DOHH2 (cell line): Measurements from ENCODE around the gene SEPTIN5.
"Not testable (repeated sequence)": the region's sequence is repeated elsewhere in the genome, so short reads cannot be mapped to it uniquely, and the experiment has no call there.

Source experiments
- H3F3A ChIP-seq: fragments of 200-600 bp; sonication (generic), shearing (Covaris generic); 2 replicates; pipeline ENCODE4 v1.6.0; 2016; ENCODE audit warnings: antibody characterized with exemption, mild to moderate bottlenecking; ENCODE audit not compliant: control insufficient read depth, insufficient read depth
- H3K27ac ChIP-seq: fragments of 200-600 bp; sonication (generic); 2 replicates; pipeline ENCODE4 v1.5.1; 2014; ENCODE audit warnings: low read depth, mild to moderate bottlenecking, low read length, moderate library complexity
- H3K27me3 ChIP-seq: fragments of 200-600 bp; sonication (generic); 2 replicates; pipeline ENCODE4 v1.6.1; 2014; ENCODE audit warnings: mild to moderate bottlenecking, low read length, mixed read lengths; ENCODE audit not compliant: control insufficient read depth
- H3K36me3 ChIP-seq: fragments of 200-600 bp; sonication (generic); 2 replicates; pipeline ENCODE4 v1.6.1; 2014; ENCODE audit warnings: mild to moderate bottlenecking, low read length, moderate library complexity, mixed read lengths; ENCODE audit not compliant: control insufficient read depth
- H3K4me1 ChIP-seq: fragments of 200-600 bp; sonication (generic); 2 replicates; pipeline ENCODE4 v1.6.1; 2014; ENCODE audit warnings: mild to moderate bottlenecking, low read length, mixed read lengths; ENCODE audit not compliant: control insufficient read depth
- H3K4me2 ChIP-seq: fragments of 200-600 bp; sonication (generic); 2 replicates; pipeline ENCODE4 v1.6.0; 2014; ENCODE audit warnings: mild to moderate bottlenecking, low read length, moderate library complexity
- H3K4me3 ChIP-seq: fragments of 200-600 bp; sonication (generic); 2 replicates; pipeline ENCODE4 v1.5.1; 2014; ENCODE audit warnings: mild to moderate bottlenecking, low read length, mixed read lengths
- H3K79me2 ChIP-seq: fragments of 200-600 bp; sonication (generic); 2 replicates; pipeline ENCODE4 v1.6.1; 2014; ENCODE audit warnings: mild to moderate bottlenecking, low read length, mixed read lengths; ENCODE audit not compliant: control insufficient read depth
- H3K9me2 ChIP-seq: fragments of 200-600 bp; sonication (generic); replicated peaks from 2 replicates; pipeline ENCODE4 v1.6.1; 2014; ENCODE audit warnings: mild to moderate bottlenecking, low read length, mixed read lengths; ENCODE audit not compliant: control insufficient read depth
- H3K9me3 ChIP-seq: fragments of 200-600 bp; sonication (generic); 2 replicates; pipeline ENCODE4 v1.6.1; 2014; ENCODE audit warnings: antibody characterized with exemption, low read length, mixed read lengths; ENCODE audit not compliant: control insufficient read depth, insufficient read depth
- H4K20me1 ChIP-seq: fragments of 200-600 bp; sonication (generic); 2 replicates; pipeline ENCODE4 v1.6.0; 2014; ENCODE audit warnings: low read depth, mild to moderate bottlenecking, antibody characterized with exemption, low read length, moderate library complexity; ENCODE audit not compliant: control insufficient read depth, insufficient read depth
- EZH2phosphoT487 ChIP-seq: fragments of 200-600 bp; sonication (generic); IDR thresholded peaks from 2 replicates; pipeline ENCODE4 v1.6.1; 2017; ENCODE audit warnings: borderline replicate concordance, mild to moderate bottlenecking, antibody characterized with exemption, low read length, moderate library complexity, mixed read lengths
- TF ChIP-seq, protein P1 (sequence below): fragments of 200-600 bp; sonication (generic); IDR thresholded peaks from one replicate; pipeline ENCODE4 v1.5.1; 2014; ENCODE audit warnings: antibody characterized with exemption, mild to moderate bottlenecking, low read depth, low read length; ENCODE audit not compliant: poor library complexity, severe bottlenecking

The SEPTIN5 gene

DNA sequence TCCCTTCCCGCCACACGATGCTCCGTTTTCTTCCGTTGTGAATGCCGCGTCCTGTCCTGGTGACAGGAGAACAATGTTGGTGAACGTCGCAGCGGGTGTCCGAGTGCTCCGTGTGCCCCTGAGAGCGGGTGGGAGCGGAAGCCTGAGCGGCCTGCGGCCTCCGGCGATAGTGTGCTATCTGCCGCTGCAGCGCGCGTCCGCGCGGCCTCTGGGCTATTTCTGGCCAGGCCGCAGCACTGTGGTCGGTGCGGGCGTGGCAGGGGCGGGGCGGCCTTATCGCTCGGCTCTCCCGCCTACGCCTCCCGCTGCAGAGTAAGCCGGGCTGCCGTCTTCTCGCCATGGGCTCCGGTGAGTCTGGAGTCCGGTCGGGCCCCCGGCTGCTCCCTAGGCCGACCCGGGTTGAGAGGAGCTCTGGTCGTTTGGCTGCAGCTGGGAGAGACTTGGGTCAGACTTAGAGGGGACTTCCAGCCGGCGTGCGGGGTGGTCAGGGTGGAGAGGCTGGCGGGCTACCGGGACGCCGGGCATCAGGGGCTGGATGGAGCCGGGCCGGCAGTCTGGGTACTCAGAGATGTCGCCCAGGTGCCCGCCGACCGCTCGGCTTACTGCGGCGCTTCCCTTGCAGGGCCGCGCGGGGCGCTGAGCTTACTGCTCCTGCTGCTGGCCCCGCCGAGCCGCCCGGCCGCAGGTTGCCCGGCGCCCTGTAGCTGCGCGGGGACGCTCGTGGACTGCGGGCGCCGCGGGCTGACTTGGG lies 9.1 kb downstream of the SEPTIN5 start, which contains the start of gene GP1BB:
Gene GP1BB, plus strand, starts transcription at position 308 of the 751 bp plus-strand sequence. Its CDS starts 31 bp downstream, at position 339.
- H3K27me3 ChIP-seq: peaks cover 16% of the 10 kb centered on the region
- no peaks in the 10 kb centered on the region for H3K36me3 ChIP-seq
- no peaks in the 10 kb centered on the region for H3F3A ChIP-seq
- no peaks in the 10 kb centered on the region for H4K20me1 ChIP-seq
- no peak within 1 kb of the TSS; the same call in 1 of the 2 replicates for H3K4me2 ChIP-seq
- no peaks in the 10 kb centered on the region for H3K9me2 ChIP-seq
- no peak within 1 kb of the TSS for H3K4me3 ChIP-seq
- peaks cover 7% of the 10 kb centered on the region for H3K4me1 ChIP-seq
- no peaks in the 10 kb centered on the region for H3K79me2 ChIP-seq
- TF ChIP-seq, protein P1, sequence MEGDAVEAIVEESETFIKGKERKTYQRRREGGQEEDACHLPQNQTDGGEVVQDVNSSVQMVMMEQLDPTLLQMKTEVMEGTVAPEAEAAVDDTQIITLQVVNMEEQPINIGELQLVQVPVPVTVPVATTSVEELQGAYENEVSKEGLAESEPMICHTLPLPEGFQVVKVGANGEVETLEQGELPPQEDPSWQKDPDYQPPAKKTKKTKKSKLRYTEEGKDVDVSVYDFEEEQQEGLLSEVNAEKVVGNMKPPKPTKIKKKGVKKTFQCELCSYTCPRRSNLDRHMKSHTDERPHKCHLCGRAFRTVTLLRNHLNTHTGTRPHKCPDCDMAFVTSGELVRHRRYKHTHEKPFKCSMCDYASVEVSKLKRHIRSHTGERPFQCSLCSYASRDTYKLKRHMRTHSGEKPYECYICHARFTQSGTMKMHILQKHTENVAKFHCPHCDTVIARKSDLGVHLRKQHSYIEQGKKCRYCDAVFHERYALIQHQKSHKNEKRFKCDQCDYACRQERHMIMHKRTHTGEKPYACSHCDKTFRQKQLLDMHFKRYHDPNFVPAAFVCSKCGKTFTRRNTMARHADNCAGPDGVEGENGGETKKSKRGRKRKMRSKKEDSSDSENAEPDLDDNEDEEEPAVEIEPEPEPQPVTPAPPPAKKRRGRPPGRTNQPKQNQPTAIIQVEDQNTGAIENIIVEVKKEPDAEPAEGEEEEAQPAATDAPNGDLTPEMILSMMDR: no peak
- no peak for TF ChIP-seq EZH2phosphoT487
- H3K27ac ChIP-seq: no peak within 1 kb of the TSS
- no peaks in the 10 kb centered on the region for H3K9me3 ChIP-seq

DNA sequence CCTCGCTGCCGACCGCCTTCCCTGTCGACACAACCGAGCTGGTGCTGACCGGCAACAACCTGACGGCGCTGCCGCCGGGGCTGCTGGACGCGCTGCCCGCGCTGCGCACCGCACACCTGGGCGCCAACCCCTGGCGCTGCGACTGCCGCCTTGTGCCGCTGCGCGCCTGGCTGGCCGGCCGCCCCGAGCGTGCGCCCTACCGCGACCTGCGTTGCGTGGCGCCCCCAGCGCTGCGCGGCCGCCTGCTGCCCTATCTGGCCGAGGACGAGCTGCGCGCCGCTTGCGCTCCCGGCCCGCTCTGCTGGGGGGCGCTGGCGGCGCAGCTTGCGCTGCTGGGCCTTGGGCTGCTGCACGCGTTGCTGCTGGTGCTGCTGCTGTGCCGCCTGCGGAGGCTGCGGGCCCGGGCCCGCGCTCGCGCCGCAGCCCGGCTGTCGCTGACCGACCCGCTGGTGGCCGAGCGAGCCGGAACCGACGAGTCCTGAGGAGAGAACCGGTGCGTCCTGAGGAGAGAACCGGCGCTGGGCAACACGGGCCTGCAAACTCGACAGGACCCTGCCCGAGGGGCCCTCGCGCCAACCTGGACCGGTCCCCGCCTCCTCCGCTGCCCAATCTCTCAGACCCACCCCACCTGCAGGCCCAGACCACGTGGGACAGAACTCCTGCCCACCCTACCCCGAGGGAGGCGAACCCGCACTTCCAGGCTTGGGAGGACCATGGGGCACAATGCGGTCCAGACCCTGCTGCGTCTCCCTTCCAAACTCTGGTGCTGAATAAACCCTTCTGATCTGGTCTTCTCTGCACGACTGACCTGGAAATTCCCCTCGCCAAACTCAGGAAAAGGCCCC lies 9.9 kb downstream of the SEPTIN5 start:
- no peaks in the 10 kb centered on the region for H3F3A ChIP-seq
- H3K9me3 ChIP-seq: no peaks in the 10 kb centered on the region
- H4K20me1 ChIP-seq: no peaks in the 10 kb centered on the region
- H3K9me2 ChIP-seq: no peaks in the 10 kb centered on the region
- no peak overlapping the region for H3K27ac ChIP-seq
- peaks cover 8% of the 10 kb centered on the region for H3K27me3 ChIP-seq
- H3K4me1 ChIP-seq: no peaks in the 10 kb centered on the region; the same call in 1 of the 2 replicates
- TF ChIP-seq, protein P1: no peak
- no peak for TF ChIP-seq EZH2phosphoT487
- H3K4me2 ChIP-seq: no peak overlapping the region; the same call in 1 of the 2 replicates
- no peaks in the 10 kb centered on the region for H3K79me2 ChIP-seq
- H3K36me3 ChIP-seq: no peaks in the 10 kb centered on the region
- no peak overlapping the region for H3K4me3 ChIP-seq

DNA sequence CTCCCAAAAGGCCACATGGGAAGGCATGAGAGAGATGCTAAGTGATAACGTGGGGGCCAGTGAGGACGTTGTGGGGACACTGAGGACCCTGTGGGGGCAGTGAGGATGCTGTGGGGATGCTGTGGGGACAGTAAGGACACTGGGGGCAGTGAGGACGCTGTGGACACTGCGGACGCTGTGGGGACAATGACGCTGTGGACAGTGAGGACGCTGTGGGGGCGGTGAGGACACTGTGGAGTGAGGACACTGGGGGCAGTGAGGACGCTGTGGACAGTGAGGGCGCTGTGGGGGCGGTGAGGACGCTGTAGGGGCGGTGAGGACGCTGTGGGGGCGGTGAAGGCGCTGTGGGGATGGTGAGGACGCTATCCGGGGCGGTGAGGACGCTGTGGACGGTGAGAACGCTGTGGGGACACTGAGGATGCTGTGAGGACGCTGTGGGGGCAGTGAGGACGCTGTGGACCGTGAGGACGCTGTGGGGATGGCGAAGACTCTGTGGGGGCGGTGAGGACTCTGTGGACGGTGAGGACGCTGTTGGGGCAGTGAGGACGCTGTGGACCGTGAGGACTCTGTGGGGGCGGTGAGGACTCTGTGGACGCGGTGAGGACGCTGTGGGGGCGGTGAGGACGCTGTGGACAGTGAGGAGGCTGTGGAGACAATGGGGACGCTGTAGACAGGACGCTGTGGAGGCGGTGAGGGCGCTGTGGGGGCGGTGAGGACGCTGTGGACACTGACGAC lies 10.8 kb downstream of the SEPTIN5 start:
- Histone ChIP-seq H3K36me3 (no peaks in the 10 kb centered on the region), H3K4me1 (no peaks in the 10 kb centered on the region), H4K20me1 (no peaks in the 10 kb centered on the region), H3F3A (no peaks in the 10 kb centered on the region), H3K27ac (no peak overlapping the region), H3K4me2 (no peak overlapping the region), H3K9me2 (no peaks in the 10 kb centered on the region), H3K27me3 (peaks cover 3% of the 10 kb centered on the region), H3K4me3 (no peak overlapping the region), H3K9me3 (no peaks in the 10 kb centered on the region), H3K79me2 (no peaks in the 10 kb centered on the region)
- TF ChIP-seq, protein P1: no peak

DNA sequence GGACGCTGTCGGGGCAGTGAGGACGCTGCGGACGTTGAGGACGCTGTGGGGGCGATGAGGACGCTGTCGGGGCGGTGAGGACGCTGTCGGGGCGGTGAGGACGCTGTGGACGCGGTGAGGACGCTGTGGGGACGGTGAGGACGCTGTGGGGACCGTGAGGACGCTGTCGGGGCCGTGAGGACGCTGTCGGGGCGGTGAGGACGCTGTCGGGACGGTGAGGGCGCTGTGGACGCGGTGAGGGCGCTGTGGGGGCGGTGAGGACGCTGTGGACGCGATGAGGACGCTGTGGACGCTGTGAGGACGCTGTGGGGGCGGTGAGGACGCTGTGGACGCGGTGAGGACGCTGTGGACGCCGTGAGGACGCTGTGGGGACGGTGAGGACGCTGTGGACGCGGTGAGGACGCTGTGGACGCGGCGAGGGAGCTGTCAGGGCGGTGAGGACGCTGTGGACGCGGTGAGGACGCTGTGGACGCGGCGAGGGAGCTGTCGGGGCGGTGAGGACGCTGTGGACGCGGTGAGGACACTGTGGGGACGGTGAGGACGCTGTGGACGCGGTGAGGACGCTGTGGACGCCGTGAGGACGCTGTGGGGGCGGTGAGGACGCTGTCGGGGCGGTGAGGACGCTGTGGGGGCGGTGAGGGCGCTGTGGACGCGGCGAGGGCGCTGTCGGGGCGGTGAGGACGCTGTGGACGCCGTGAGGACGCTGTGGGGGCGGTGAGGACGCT lies 11.9 kb downstream of the SEPTIN5 start:
- not testable (repeated sequence) for H4K20me1 ChIP-seq, H3F3A ChIP-seq, H3K79me2 ChIP-seq, H3K4me2 ChIP-seq, H3K36me3 ChIP-seq, H3K27ac ChIP-seq, H3K9me3 ChIP-seq, H3K4me3 ChIP-seq, H3K27me3 ChIP-seq, H3K9me2 ChIP-seq, H3K4me1 ChIP-seq
